T-cell (primary cell): Measurements from ENCODE around the gene TRAF3IP1. TPM values are rescaled to one million over a fixed set of nuclear protein-coding genes. Genes with fewer than 3 reads are reported as not detected.
A peak's percentile ranks its signal among the peaks of the same experiment; 100 is the strongest.
"Not testable (repeated sequence)": the region's sequence is repeated elsewhere in the genome, so short reads cannot be mapped to it uniquely, and the experiment has no call there.

Experiments used
- ATAC-seq, 4 experiments: fragments of 200-7000 bp in 3 of 4; fragments of 150-1000 bp in 1 of 4; cut with Tn5 transposase; replicated peaks in 1 of 4; 1 replicate in 3 of 4; 2 replicates in 1 of 4; pipeline ENCODE4 v1.10.0; 2021; ENCODE audit warnings: moderate library complexity in 3 of 4, mild to moderate bottlenecking in 2 of 4, moderate number of reproducible peaks in 1 of 4
- CTCF ChIA-PET, 2 donors: fragments of 300-600 bp; sonication (Branson Sonifier 250); formaldehyde crosslinking; loops; one replicate each; lab custom pipeline; 2022; ENCODE audit warnings: antibody characterized with exemption in 2 of 2; lab: Charles Lee
- POLR2A ChIA-PET, 2 donors: fragments of 300-600 bp; sonication (Branson Sonifier 250); formaldehyde crosslinking; loops; one replicate each; lab custom pipeline; 2022; ENCODE audit warnings: antibody characterized with exemption in 2 of 2; lab: Charles Lee
- DNase-seq, 35 experiments: peaks; one replicate each; pipeline versions ENCODE4 v3.0.0 to v3.0.0-alpha.2; 2013 to 2023
- H3K27ac ChIP-seq: one replicate; pipeline ENCODE4 v1.5.1; 2013; ENCODE audit warnings: low read length
- H3K27me3 ChIP-seq, 2 experiments: replicated peaks in 1 of 2; 1 replicate in 1 of 2; 2 replicates in 1 of 2; pipeline versions ENCODE4 v1.6.1 to v1.7.0; 2013; ENCODE audit warnings: low read length in 1 of 2, mixed read lengths in 1 of 2; ENCODE audit not compliant: control insufficient read depth in 2 of 2, insufficient read depth in 2 of 2; ENCODE audit errors: extremely low read depth in 1 of 2
- H3K36me3 ChIP-seq, 2 donors: 1 replicate in 1 of 2; 2 replicates in 1 of 2; pipeline versions ENCODE4 v1.6.1 to v1.7.0; 2013; ENCODE audit warnings: low read length in 1 of 2; ENCODE audit not compliant: control insufficient read depth in 2 of 2, insufficient read depth in 1 of 2; ENCODE audit errors: extremely low read depth in 1 of 2
- H3K4me1 ChIP-seq, 2 experiments: 1 replicate in 1 of 2; 2 replicates in 1 of 2; pipeline versions ENCODE4 v1.6.1 to v1.7.0; 2013; ENCODE audit warnings: low read length in 2 of 2, mixed read lengths in 1 of 2; ENCODE audit not compliant: insufficient read depth in 2 of 2, control insufficient read depth in 1 of 2; ENCODE audit errors: extremely low read depth in 1 of 2
- H3K4me3 ChIP-seq, 2 donors: 1 replicate in 1 of 2; 2 replicates in 1 of 2; pipeline versions ENCODE4 v1.5.1 to v1.7.0; 2013; ENCODE audit warnings: mild to moderate bottlenecking in 2 of 2, low read length in 1 of 2, moderate library complexity in 1 of 2; ENCODE audit not compliant: control insufficient read depth in 1 of 2; ENCODE audit errors: extremely low read depth in 1 of 2
- H3K9me3 ChIP-seq: 2 replicates; pipeline ENCODE4 v1.7.0; 2013
- H3K27ac Mint-ChIP-seq, 2 donors: one replicate each; pipeline ENCODE4 v1.8.0; 2020 to 2021; ENCODE audit warnings: mild to moderate bottlenecking in 2 of 2, mixed read lengths in 2 of 2
- H3K27me3 Mint-ChIP-seq, 2 donors: one replicate each; pipeline ENCODE4 v1.8.0; 2021 to 2022; ENCODE audit warnings: mixed read lengths in 2 of 2
- H3K36me3 Mint-ChIP-seq: one replicate; pipeline ENCODE4 v1.8.0; 2021; ENCODE audit warnings: mixed read lengths
- H3K4me1 Mint-ChIP-seq, 3 donors: one replicate each; pipeline ENCODE4 v1.8.0; 2020 to 2022; ENCODE audit warnings: mixed read lengths in 3 of 3, mild to moderate bottlenecking in 1 of 3
- H3K4me3 Mint-ChIP-seq, 3 donors: one replicate each; pipeline ENCODE4 v1.8.0; 2020 to 2022; ENCODE audit warnings: mild to moderate bottlenecking in 3 of 3, mixed read lengths in 3 of 3, moderate library complexity in 3 of 3
- H3K9me3 Mint-ChIP-seq, 3 donors: one replicate each; pipeline ENCODE4 v1.8.0; 2020 to 2022; ENCODE audit warnings: mixed read lengths in 3 of 3
- WGBS: methylation state at CpG from one replicate; pipeline ENCODE4 v1.1.5; 2013; ENCODE audit warnings: missing lambda C conversion rate; ENCODE audit not compliant: insufficient coverage; 5-methylcytosine and 5-hydroxymethylcytosine counted together
- total RNA-seq, 35 experiments: library from RNA in 6 of 35; stranded (reverse) in 6 of 35; fragments of 120-200 nt in 1 of 35; gene quantifications; one replicate each; pipeline versions ENCODE4 v1.2.1 to v1.2.4 and lab custom pipeline; 2013 to 2026

The TRAF3IP1 gene, protein sequence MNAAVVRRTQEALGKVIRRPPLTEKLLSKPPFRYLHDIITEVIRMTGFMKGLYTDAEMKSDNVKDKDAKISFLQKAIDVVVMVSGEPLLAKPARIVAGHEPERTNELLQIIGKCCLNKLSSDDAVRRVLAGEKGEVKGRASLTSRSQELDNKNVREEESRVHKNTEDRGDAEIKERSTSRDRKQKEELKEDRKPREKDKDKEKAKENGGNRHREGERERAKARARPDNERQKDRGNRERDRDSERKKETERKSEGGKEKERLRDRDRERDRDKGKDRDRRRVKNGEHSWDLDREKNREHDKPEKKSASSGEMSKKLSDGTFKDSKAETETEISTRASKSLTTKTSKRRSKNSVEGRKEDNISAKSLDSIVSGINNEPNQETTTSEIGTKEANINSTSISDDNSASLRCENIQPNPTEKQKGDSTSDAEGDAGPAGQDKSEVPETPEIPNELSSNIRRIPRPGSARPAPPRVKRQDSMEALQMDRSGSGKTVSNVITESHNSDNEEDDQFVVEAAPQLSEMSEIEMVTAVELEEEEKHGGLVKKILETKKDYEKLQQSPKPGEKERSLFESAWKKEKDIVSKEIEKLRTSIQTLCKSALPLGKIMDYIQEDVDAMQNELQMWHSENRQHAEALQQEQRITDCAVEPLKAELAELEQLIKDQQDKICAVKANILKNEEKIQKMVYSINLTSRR
- total RNA-seq: 10 to 100 TPM in 3 of 5 donors, 1 to 10 TPM in 2; 6.3 to 12.1 (median 11.8) TPM
- total RNA-seq (2013): 6.0 TPM
- total RNA-seq (lab: John Stamatoyannopoulos, UW): 4.5 to 24.6 (median 12.6) reads per million in 29 experiments

DNA sequence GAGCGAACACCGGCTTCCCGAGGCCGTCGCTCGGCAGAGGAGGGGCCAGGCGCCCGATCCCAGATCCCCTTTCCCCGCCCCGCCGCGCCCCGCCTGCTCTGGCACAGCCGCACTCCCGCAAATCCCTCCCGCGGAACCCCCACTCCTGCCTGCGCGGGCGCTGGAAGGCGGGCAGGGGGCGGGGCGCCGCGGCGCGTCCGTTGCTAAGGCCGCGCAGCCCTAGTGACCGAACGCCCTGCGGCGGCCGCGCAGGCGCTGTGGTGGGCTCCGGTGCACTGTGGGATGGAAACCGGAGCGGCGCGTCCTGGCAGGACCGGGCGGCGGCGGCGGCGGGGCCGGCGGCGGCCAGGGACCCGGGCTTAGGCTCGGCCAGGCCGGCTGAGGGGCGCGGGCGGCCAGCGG lies at the start of gene TRAF3IP1:
Gene TRAF3IP1, plus strand, starts transcription at position 273 of the 402 bp plus-strand sequence. CDS start 145 bp downstream, outside the sequence.
- Histone ChIP-seq H3K4me1 (peaks cover 6 to 18% of the 10 kb centered on the region in 2 experiments), H3K36me3 (no peaks in the 10 kb centered on the region), H3K27me3 (peaks cover 0 to 6% of the 10 kb centered on the region in 2 experiments), H3K9me3 (no peaks in the 10 kb centered on the region), H3K4me3 (peak within 1 kb of the TSS; percentile 55 to 60), H3K27ac (no peak within 1 kb of the TSS)
- Mint-ChIP-seq H3K4me1 (peaks cover 16 to 24% (median 20%) of the 10 kb centered on the region in 3 donors), H3K9me3 (no peaks in the 10 kb centered on the region), H3K36me3 (peaks cover 5% of the 10 kb centered on the region), H3K27me3 (peaks cover 0 to 5% of the 10 kb centered on the region in 2 donors), H3K27ac (no peak within 1 kb of the TSS), H3K4me3 (peak within 1 kb of the TSS; percentile 71 to 81 (median 76))
- WGBS: 0% methylated on average over 58 of the region's 58 CpGs
- DNase-seq: peak; percentile 66 to 92 (median 79)
- ATAC-seq: peak; percentile 96 to 98 (median 97)
- POLR2A ChIA-PET: no interaction called here
- CTCF ChIA-PET: interaction anchor here in 1 of 2 donors (0.6 kb wide), 1 partner anchor 57 kb away, joined by 4 read pairs; no protein-coding TSS in a partner anchor

DNA sequence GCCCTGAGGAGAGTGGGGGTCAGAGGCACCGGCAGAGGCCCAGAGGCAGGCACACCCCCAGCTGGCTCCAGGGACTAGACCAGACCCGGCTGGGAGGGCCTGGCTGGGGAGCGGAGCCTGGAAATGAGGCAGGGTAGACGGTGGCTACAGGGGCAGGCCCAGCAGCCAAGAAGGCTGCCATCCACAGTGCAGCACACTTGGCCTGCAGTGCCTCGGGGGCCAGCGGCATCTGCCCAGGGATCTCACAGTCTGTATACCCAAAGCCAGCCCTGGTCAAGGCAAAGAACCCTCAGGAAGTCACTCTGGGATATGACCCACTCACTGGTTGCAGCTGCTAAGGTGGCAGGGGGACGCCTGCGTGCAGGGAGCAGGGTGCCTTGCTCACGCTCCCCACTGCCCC lies 49.7 kb upstream of the TRAF3IP1 start:
- H3K36me3 ChIP-seq: peaks cover 21 to 61% of the 10 kb centered on the region in 2 donors

DNA sequence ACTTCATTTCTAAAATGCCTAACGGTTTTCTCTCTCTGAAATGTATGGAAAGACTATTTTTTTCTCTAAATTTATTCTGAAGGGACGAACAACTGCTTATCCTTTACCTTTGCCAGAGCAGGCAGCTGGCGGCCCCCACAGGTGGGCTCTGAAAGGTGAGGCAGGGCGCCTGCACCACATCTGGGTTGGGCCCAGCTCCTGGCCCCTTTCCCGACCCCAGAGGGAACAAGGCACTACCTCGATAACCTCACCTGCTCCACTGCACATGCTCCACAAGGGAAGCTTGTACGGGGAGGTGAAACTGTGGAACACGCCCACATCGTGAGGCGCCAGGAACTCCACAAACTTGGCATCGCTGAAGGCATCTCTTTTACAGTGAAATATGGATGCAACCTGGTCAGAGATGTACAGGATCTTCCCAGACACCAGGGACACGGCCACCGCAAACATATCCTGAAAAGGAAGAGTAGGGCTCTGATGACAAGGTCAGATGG lies 49.2 kb upstream of the TRAF3IP1 start:
- Mint-ChIP-seq H3K36me3 (peaks cover 51% of the 10 kb centered on the region), H3K27ac (no peak overlapping the region), H3K4me1 (no peaks in the 10 kb centered on the region), H3K9me3 (no peaks in the 10 kb centered on the region), H3K4me3 (no peak overlapping the region), H3K27me3 (no peaks in the 10 kb centered on the region)
- 97% methylated on average over 7 of the region's 13 CpGs for WGBS
- no peak for ATAC-seq
- ChIA-PET POLR2A (no interaction called here), CTCF (no interaction called here)
- DNase-seq: no peak
- Histone ChIP-seq H3K9me3 (no peaks in the 10 kb centered on the region), H3K27ac (no peak overlapping the region), H3K4me1 (no peaks in the 10 kb centered on the region), H3K27me3 (no peaks in the 10 kb centered on the region), H3K36me3 (peaks cover 21 to 63% of the 10 kb centered on the region in 2 donors), H3K4me3 (no peak overlapping the region)

More for the DNA sequence above, 49.7 kb upstream of the TRAF3IP1 start:
- Histone ChIP-seq H3K27ac (no peak overlapping the region), H3K27me3 (no peaks in the 10 kb centered on the region), H3K4me1 (no peaks in the 10 kb centered on the region), H3K9me3 (no peaks in the 10 kb centered on the region), H3K4me3 (no peak overlapping the region)
- Mint-ChIP-seq H3K4me1 (no peaks in the 10 kb centered on the region), H3K27ac (no peak overlapping the region), H3K9me3 (no peaks in the 10 kb centered on the region), H3K27me3 (no peaks in the 10 kb centered on the region), H3K36me3 (peaks cover 51% of the 10 kb centered on the region), H3K4me3 (no peak overlapping the region)
- DNase-seq (no peak), ATAC-seq (peak in 1 of 4 experiments; percentile 28)
- WGBS: 98% methylated on average over 7 of the region's 9 CpGs
- ChIA-PET CTCF (no interaction called here), POLR2A (interaction anchor here in 1 of 2 donors (0.7 kb wide), 1 partner anchor 83 kb away, joined by 5 read pairs; no protein-coding TSS in a partner anchor)

DNA sequence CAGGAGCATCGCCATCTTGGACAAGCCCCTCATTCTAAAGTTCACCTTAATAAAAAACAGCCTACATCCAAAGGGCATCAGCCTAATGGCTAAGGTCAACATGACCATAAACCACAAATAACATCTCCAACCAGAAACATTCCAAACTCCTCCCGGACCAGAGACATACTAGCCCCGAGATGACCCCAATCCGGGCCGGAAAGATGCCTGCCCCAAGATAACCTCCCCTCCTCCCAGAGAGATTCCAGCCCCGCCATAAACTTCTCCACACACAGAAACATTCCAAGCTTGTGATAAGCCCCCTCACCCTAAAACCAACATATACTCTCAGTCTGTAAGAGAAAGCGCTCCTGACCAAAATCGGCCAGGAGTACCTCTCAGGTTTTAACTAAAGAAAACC lies 48.6 kb upstream of the TRAF3IP1 start:
- 88% methylated on average over 8 of the region's 8 CpGs for WGBS
- POLR2A ChIA-PET, CTCF ChIA-PET: not testable (repeated sequence)

DNA sequence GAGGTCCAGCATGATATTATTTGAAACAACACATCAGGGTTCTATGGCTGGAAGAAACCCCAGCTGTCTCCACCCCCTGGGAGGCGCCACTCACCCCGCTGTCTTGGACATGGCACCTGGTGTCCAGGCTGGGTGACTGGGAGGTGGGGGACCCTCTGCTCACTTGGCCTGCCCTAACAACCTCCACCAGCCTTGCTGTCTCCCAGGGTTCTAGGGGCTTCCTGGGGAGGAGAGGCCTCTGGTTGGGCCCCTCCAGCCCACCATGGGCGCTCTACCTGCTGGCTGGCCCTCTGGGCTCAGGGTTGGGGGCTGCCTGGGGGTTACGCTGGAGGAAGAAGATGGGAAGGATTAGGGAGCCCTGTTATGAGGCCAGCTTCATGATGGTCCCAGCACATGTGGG lies 48.2 kb upstream of the TRAF3IP1 start:
- WGBS: no CpG with 5 or more reads among the region's 4 CpGs
- peaks cover 54% of the 10 kb centered on the region for H3K36me3 Mint-ChIP-seq
- POLR2A ChIA-PET: no interaction called here
- Histone ChIP-seq H3K4me3 (no peak overlapping the region), H3K27me3 (no peaks in the 10 kb centered on the region), H3K36me3 (peaks cover 21 to 69% of the 10 kb centered on the region in 2 donors), H3K27ac (no peak overlapping the region), H3K4me1 (no peaks in the 10 kb centered on the region), H3K9me3 (no peaks in the 10 kb centered on the region)
- no peaks in the 10 kb centered on the region for H3K9me3 Mint-ChIP-seq
- no peaks in the 10 kb centered on the region for H3K4me1 Mint-ChIP-seq
- ATAC-seq (no peak), DNase-seq (no peak)
- no peaks in the 10 kb centered on the region for H3K27me3 Mint-ChIP-seq
- no peak overlapping the region for H3K27ac Mint-ChIP-seq
- CTCF ChIA-PET: no interaction called here
- H3K4me3 Mint-ChIP-seq: no peak overlapping the region

More for the DNA sequence above, 48.6 kb upstream of the TRAF3IP1 start:
- ATAC-seq, H3K4me3 ChIP-seq, H3K9me3 ChIP-seq, H3K27ac Mint-ChIP-seq, H3K9me3 Mint-ChIP-seq, H3K27ac ChIP-seq, DNase-seq, H3K4me3 Mint-ChIP-seq, H3K27me3 Mint-ChIP-seq, H3K4me1 Mint-ChIP-seq, H3K4me1 ChIP-seq, H3K27me3 ChIP-seq: not testable (repeated sequence)
- peaks cover 21 to 66% of the 10 kb centered on the region in 2 donors for H3K36me3 ChIP-seq
- peaks cover 54% of the 10 kb centered on the region for H3K36me3 Mint-ChIP-seq

DNA sequence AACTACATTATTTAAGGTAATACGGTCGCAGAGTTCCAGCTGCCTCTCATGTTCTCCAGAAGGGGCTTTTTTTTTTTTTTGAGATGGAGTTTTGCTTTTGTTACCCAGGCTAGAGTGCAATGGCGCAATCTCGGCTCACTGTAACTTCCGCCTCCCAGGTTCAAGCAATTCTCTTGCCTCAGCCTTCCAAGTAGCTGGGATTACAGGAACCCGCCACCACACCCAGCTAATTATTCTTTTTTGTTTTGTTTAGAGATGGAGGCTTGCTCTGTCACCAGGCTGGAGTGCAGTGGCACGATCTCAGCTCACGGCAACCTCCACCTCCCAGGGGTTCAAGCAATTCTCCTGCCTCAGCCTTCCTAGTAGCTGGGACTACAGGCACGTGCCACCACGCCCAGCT lies 46.9 kb upstream of the TRAF3IP1 start:
- H3K4me1 ChIP-seq, H3K9me3 Mint-ChIP-seq, H3K9me3 ChIP-seq, H3K4me3 Mint-ChIP-seq, DNase-seq, H3K27ac ChIP-seq, H3K4me3 ChIP-seq, CTCF ChIA-PET, H3K27me3 ChIP-seq, H3K4me1 Mint-ChIP-seq, ATAC-seq, H3K27me3 Mint-ChIP-seq, H3K27ac Mint-ChIP-seq: not testable (repeated sequence)
- peaks cover 9 to 65% of the 10 kb centered on the region in 2 donors for H3K36me3 ChIP-seq
- H3K36me3 Mint-ChIP-seq: peaks cover 49% of the 10 kb centered on the region
- no CpG with 5 or more reads among the region's 10 CpGs for WGBS
- POLR2A ChIA-PET: interaction anchor here in 1 of 2 donors (0.7 kb wide), 1 partner anchor 14 kb away, joined by 3 read pairs; no protein-coding TSS in a partner anchor
